Astrocyte of the spinal cord (primary cell): ENCODE results near the gene FAM210B.

ENCODE experiments used
- DNase-seq: peaks from one replicate; pipeline ENCODE4 v3.0.0; 2011; ENCODE audit warnings: low read depth, low spot score
- H3K4me3 ChIP-seq: 2 replicates; pipeline ENCODE4 v1.5.1; 2011; ENCODE audit warnings: low read depth, mild to moderate bottlenecking, low read length, moderate library complexity
- in situ Hi-C: cut with HindIII; loops from 2 replicates; pipeline ENCODE4 v1.10.0; 2017; ENCODE audit warnings: low sequenced_read_pairs
- TF ChIP-seq, protein P1 (sequence below): IDR thresholded peaks from 2 replicates; pipeline ENCODE4 v1.5.1; 2012; ENCODE audit warnings: low read depth, mild to moderate bottlenecking, low read length, inconsistent platforms

The FAM210B gene

DNA sequence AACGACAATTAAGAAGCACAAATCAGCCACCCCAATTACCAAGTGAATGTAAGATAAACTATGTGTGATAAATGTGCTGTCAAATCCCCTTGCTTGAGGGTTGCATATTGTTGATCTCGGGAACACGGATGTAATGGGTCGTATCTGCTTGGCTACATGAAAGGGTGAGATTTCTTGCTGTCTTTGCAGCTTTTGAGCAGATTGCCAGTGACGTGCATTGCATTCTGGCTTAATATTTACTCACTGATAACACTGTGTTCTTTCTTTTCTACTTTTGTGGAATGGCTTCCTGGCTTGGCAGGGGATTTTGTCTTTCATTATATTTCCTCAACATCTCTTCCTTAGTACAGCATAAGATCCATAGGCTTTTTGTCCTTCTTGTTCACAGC, 10.5 kb upstream of the FAM210B start:
- TF ChIP-seq, protein P1, sequence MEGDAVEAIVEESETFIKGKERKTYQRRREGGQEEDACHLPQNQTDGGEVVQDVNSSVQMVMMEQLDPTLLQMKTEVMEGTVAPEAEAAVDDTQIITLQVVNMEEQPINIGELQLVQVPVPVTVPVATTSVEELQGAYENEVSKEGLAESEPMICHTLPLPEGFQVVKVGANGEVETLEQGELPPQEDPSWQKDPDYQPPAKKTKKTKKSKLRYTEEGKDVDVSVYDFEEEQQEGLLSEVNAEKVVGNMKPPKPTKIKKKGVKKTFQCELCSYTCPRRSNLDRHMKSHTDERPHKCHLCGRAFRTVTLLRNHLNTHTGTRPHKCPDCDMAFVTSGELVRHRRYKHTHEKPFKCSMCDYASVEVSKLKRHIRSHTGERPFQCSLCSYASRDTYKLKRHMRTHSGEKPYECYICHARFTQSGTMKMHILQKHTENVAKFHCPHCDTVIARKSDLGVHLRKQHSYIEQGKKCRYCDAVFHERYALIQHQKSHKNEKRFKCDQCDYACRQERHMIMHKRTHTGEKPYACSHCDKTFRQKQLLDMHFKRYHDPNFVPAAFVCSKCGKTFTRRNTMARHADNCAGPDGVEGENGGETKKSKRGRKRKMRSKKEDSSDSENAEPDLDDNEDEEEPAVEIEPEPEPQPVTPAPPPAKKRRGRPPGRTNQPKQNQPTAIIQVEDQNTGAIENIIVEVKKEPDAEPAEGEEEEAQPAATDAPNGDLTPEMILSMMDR = no peak
- no peak overlapping the region for H3K4me3 ChIP-seq
- in situ Hi-C loops = no loop called here
- no peak for DNase-seq

DNA sequence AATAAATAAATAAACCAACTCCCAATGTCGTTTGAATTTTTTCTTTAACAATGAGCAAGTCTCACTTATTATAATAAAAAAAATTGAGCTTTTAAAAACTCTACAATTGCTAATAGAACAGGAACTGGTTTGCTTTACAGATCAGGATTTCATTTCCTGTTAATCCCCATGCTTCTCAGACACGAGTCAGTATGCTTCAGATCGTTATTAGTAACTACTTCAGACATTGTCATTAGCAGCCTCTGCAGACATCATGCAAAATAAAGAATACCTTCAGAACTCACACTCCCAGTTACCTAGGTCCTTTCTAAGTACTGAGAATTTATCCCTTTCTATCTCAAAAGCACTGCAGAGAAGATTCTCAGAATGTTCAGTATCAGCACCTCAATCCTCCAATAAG, 10.0 kb upstream of the FAM210B start:
- TF ChIP-seq, protein P1 = no peak
- no peak for DNase-seq
- in situ Hi-C loops = no loop called here
- no peak overlapping the region for H3K4me3 ChIP-seq

DNA sequence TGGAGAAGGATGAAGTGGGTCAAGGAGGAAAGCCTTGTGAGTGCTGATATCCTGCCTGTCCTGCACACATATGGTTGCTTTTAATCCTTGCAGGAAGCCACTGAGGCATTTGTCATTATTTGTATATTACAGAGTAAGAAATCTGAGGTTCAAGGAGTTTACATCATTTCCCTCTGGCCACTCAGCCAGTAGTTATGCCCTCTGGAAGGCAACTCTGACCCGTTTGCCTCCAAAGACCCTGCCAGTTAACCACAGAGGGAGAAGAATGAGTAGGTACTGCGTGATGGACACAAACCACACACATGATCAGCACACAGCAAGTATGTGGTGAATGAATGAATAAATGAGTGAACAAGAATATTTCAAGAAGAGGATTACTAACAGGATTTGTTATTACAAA, 7.9 kb upstream of the FAM210B start:
- in situ Hi-C loops = no loop called here
- DNase-seq = no peak
- no peak overlapping the region for H3K4me3 ChIP-seq
- TF ChIP-seq, protein P1 = no peak

DNA sequence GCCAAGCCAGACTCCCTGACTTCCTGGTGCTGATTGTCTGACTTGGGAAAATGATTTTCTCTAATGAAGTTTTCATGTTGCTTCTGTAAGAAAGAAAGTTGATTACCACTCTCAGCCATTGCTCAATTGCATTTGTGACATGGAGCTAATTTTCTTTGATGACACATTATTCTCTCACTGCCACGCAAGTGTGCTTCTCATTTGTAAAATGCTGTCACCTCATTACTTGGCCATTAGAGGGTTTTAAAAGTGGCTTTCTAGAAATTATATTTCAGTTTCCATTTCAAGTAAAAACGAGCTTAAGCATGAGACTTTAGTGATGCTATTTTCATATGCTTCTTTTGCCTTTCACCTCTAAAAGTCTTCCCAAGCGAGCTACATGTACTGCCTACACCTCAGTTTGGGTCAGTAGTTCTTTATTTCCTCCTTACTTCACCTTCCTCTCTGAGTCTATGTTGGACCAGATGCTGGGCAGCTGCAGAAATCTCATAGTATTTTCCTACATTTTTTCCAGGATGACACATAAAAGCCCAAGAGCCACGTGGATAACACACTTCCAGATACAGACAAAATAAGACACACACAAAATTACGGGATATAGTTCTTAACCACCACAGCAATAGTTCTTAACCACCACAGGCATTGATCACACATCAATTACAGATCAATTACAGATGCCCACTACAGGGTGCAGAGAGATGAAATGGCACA, 6.3 kb upstream of the FAM210B start:
- in situ Hi-C loops = no loop called here
- TF ChIP-seq, protein P1 = no peak
- no peak overlapping the region for H3K4me3 ChIP-seq
- DNase-seq = no peak

DNA sequence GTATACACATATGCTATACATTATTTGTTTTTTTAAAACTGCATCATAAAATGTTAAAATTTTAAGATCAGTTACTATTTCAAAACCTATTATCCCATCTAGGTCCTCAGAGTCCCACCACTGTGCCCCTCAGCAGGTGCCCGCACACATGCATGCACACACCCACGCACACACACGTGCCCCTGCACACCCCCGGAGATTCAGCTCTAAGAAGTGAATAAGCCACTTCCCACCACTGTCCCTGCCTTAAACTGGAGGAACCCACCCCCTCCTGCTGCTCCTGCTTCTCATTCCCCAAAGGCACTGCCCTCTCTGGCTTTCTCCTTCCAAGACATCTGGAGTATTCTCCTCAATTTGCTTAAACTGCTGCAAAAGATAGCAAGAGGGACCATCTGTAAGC, 5.4 kb upstream of the FAM210B start:
- in situ Hi-C loops = no loop called here
- DNase-seq = no peak
- TF ChIP-seq, protein P1 = no peak

DNA sequence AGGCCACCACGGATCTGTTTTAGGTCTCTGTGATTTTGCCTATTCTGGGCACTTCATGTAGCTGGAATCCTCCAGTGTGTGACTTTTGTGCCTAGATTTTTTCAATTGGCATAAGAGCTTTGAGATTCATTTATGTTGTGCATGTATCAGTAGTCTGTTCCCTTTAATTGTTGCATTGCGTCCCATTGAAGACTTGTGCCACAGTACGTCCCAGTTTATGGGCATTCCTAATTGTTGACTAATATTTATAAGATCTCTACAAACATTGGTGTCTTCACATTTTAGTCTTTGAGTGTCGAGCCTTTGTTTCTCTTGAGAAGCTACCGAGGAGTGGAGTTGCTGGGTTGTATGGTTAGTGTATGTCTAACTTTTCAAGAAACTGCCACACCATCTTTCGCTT, 704 bp upstream of the FAM210B start:
- no peak for DNase-seq
- TF ChIP-seq, protein P1 = no peak
- in situ Hi-C loops = no loop called here
- H3K4me3 ChIP-seq = no peak overlapping the region

More for the DNA sequence above, 5.4 kb upstream of the FAM210B start:
- H3K4me3 ChIP-seq = no peak overlapping the region
